Trophoblast cell (in vitro differentiated cells and primary cell): ENCODE measurements around the gene IQSEC1.

ENCODE experiments used
- DNase-seq, 2 donors: peaks; one replicate each; pipeline ENCODE4 v3.0.0-alpha.2; 2016
- H2AFZ ChIP-seq: 2 replicates; pipeline ENCODE4 v1.6.1; 2013; ENCODE audit warnings: low read length, moderate library complexity, mild to moderate bottlenecking; ENCODE audit not compliant: insufficient read depth, poor library complexity
- H2AK5ac ChIP-seq: 2 replicates; pipeline ENCODE4 v1.6.1; 2013; ENCODE audit warnings: mild to moderate bottlenecking, low read length
- H2BK120ac ChIP-seq: 2 replicates; pipeline ENCODE4 v1.6.1; 2013; ENCODE audit warnings: low read length, mild to moderate bottlenecking, moderate library complexity; ENCODE audit not compliant: insufficient read depth, poor library complexity
- H2BK12ac ChIP-seq: 2 replicates; pipeline ENCODE4 v1.6.1; 2013; ENCODE audit warnings: mild to moderate bottlenecking, low read length, moderate library complexity
- H2BK5ac ChIP-seq: 2 replicates; pipeline ENCODE4 v1.6.1; 2013; ENCODE audit warnings: low read length, low read depth, moderate library complexity, mild to moderate bottlenecking; ENCODE audit not compliant: poor library complexity
- H3K14ac ChIP-seq: 2 replicates; pipeline ENCODE4 v1.6.1; 2013; ENCODE audit warnings: mild to moderate bottlenecking, low read length
- H3K18ac ChIP-seq: 2 replicates; pipeline ENCODE4 v1.6.1; 2013; ENCODE audit warnings: mild to moderate bottlenecking, low read length
- H3K23ac ChIP-seq: 2 replicates; pipeline ENCODE4 v1.6.1; 2013; ENCODE audit warnings: low read length
- H3K27ac ChIP-seq: 2 replicates; pipeline ENCODE4 v1.5.1; 2013; ENCODE audit warnings: low read depth, mild to moderate bottlenecking, inconsistent platforms, low read length, moderate library complexity
- H3K27me3 ChIP-seq: 2 replicates; pipeline ENCODE4 v1.6.1; 2013; ENCODE audit warnings: inconsistent platforms, mild to moderate bottlenecking, low read length, moderate library complexity; ENCODE audit not compliant: insufficient read depth
- H3K36me3 ChIP-seq, 2 experiments: 1 replicate in 1 of 2; 2 replicates in 1 of 2; pipeline ENCODE4 v1.6.1; 2013; ENCODE audit warnings: low read length in 2 of 2, mild to moderate bottlenecking in 2 of 2, moderate library complexity in 1 of 2; ENCODE audit not compliant: insufficient read depth in 2 of 2, control insufficient read depth in 1 of 2
- H3K4ac ChIP-seq: 2 replicates; pipeline ENCODE4 v1.6.1; 2013; ENCODE audit warnings: low read depth, mild to moderate bottlenecking, low read length, moderate library complexity
- H3K4me1 ChIP-seq, 2 experiments: 1 replicate in 1 of 2; 2 replicates in 1 of 2; pipeline ENCODE4 v1.6.1; 2013; ENCODE audit warnings: low read length in 2 of 2, mild to moderate bottlenecking in 2 of 2, moderate library complexity in 1 of 2; ENCODE audit not compliant: insufficient read depth in 2 of 2, control insufficient read depth in 1 of 2
- H3K4me2 ChIP-seq: 2 replicates; pipeline ENCODE4 v1.6.1; 2013; ENCODE audit warnings: inconsistent platforms, mild to moderate bottlenecking, low read length, moderate library complexity
- H3K4me3 ChIP-seq: 2 replicates; pipeline ENCODE4 v1.5.1; 2013; ENCODE audit warnings: mild to moderate bottlenecking, low read depth, low read length, inconsistent platforms
- H3K79me1 ChIP-seq: one replicate; pipeline ENCODE4 v1.6.1; 2013; ENCODE audit warnings: low read length
- H3K79me2 ChIP-seq: 2 replicates; pipeline ENCODE4 v1.6.1; 2013; ENCODE audit warnings: low read length, mild to moderate bottlenecking; ENCODE audit not compliant: control insufficient read depth, insufficient read depth, poor library complexity
- H3K9ac ChIP-seq: 2 replicates; pipeline ENCODE4 v1.6.1; 2013; ENCODE audit warnings: mild to moderate bottlenecking, low read length
- H3K9me3 ChIP-seq: 2 replicates; pipeline ENCODE4 v1.6.1; 2013; ENCODE audit warnings: low read depth, mild to moderate bottlenecking, control low read depth, inconsistent platforms, low read length; ENCODE audit not compliant: insufficient read depth
- H4K12ac ChIP-seq: 2 replicates; pipeline ENCODE4 v1.6.1; 2013; ENCODE audit warnings: low read depth, mild to moderate bottlenecking, low read length, moderate library complexity
- H4K8ac ChIP-seq: 2 replicates; pipeline ENCODE4 v1.6.1; 2013; ENCODE audit warnings: low read depth, mild to moderate bottlenecking, low read length, moderate library complexity
- H4K91ac ChIP-seq: one replicate; pipeline ENCODE4 v1.6.1; 2013; ENCODE audit warnings: low read depth, mild to moderate bottlenecking, low read length, moderate library complexity
- WGBS: extraction: QIAGEN DNeasy Blood & Tissue Kit; methylation state at CpG from one replicate; pipeline ENCODE4 v1.1.7; 2013; ENCODE audit warnings: missing lambda C conversion rate; ENCODE audit not compliant: insufficient read length, insufficient coverage; ENCODE audit errors: extremely low coverage; 5-methylcytosine and 5-hydroxymethylcytosine counted together

The IQSEC1 gene

GRCh38 chr3:12938258-12938711, 134.9 kb downstream of the IQSEC1 start:
- no peak overlapping the region for H4K12ac ChIP-seq
- H2BK120ac ChIP-seq, result no peak overlapping the region
- H3K4me1 ChIP-seq, result peaks cover 0 to 9% of the 10 kb centered on the region in 2 experiments
- H3K27me3 ChIP-seq, result no peaks in the 10 kb centered on the region
- no peak for DNase-seq
- H3K79me1 ChIP-seq, result no peaks in the 10 kb centered on the region
- no peak overlapping the region for H3K14ac ChIP-seq
- H3K79me2 ChIP-seq, result no peaks in the 10 kb centered on the region
- no peak overlapping the region for H3K18ac ChIP-seq
- no peak overlapping the region for H3K23ac ChIP-seq
- H4K91ac ChIP-seq, result no peak overlapping the region
- no peak overlapping the region for H2BK12ac ChIP-seq
- no peak overlapping the region for H2BK5ac ChIP-seq
- H3K36me3 ChIP-seq, result peaks cover 49 to 60% of the 10 kb centered on the region in 2 experiments
- no peak overlapping the region for H3K27ac ChIP-seq
- no peaks in the 10 kb centered on the region for H3K9me3 ChIP-seq
- no CpG with 5 or more reads among the region's 10 CpGs for WGBS
- H2AFZ ChIP-seq, result no peak overlapping the region
- H3K4me2 ChIP-seq, result no peak overlapping the region
- no peak overlapping the region for H4K8ac ChIP-seq
- no peak overlapping the region for H3K4me3 ChIP-seq
- no peak overlapping the region for H2AK5ac ChIP-seq
- no peak overlapping the region for H3K4ac ChIP-seq
- H3K9ac ChIP-seq, result no peak overlapping the region

- Histone ChIP-seq H4K8ac (no peak overlapping the region), H3K9me3 (no peaks in the 10 kb centered on the region), H3K27ac (no peak overlapping the region), H3K79me1 (no peaks in the 10 kb centered on the region), H3K4me1 (peaks cover 0 to 9% of the 10 kb centered on the region in 2 experiments), H3K79me2 (no peaks in the 10 kb centered on the region), H3K36me3 (peaks cover 57 to 65% of the 10 kb centered on the region in 2 experiments), H4K91ac (no peak overlapping the region), H2AK5ac (no peak overlapping the region), H2AFZ (no peak overlapping the region), H3K4me3 (no peak overlapping the region), H2BK5ac (no peak overlapping the region), H3K9ac (no peak overlapping the region), H3K4ac (no peak overlapping the region), H3K23ac (no peak overlapping the region), H3K14ac (no peak overlapping the region), H2BK12ac (no peak overlapping the region), H3K18ac (no peak overlapping the region), H4K12ac (no peak overlapping the region), H3K4me2 (no peak overlapping the region), H2BK120ac (no peak overlapping the region), H3K27me3 (no peaks in the 10 kb centered on the region)
- peak in 1 of 2 donors; percentile 20 for DNase-seq
- no CpG with 5 or more reads among the region's 67 CpGs for WGBS
Measured at GRCh38 chr3:12935861-12936830, 137.1 kb downstream of the IQSEC1 start.

GRCh38 chr3:12935023-12935860, 138.0 kb downstream of the IQSEC1 start:
- Histone ChIP-seq H3K36me3 (peaks cover 53 to 66% of the 10 kb centered on the region in 2 experiments), H3K79me1 (no peaks in the 10 kb centered on the region), H3K18ac (peak overlapping the region; percentile 4), H3K79me2 (no peaks in the 10 kb centered on the region), H2AK5ac (no peak overlapping the region), H3K14ac (no peak overlapping the region), H4K8ac (no peak overlapping the region), H4K12ac (no peak overlapping the region), H3K27ac (no peak overlapping the region), H3K27me3 (no peaks in the 10 kb centered on the region), H2BK120ac (no peak overlapping the region), H3K23ac (no peak overlapping the region), H3K9ac (no peak overlapping the region), H4K91ac (peak overlapping the region; percentile 27), H3K4me3 (no peak overlapping the region), H2AFZ (peak overlapping the region; percentile 14), H3K4me1 (peaks cover 0 to 9% of the 10 kb centered on the region in 2 experiments), H3K4ac (no peak overlapping the region), H2BK5ac (no peak overlapping the region), H2BK12ac (no peak overlapping the region), H3K9me3 (no peaks in the 10 kb centered on the region), H3K4me2 (no peak overlapping the region)
- no CpG with 5 or more reads among the region's 37 CpGs for WGBS
- peak; percentile 92 for DNase-seq

- no peak overlapping the region for H4K8ac ChIP-seq
- no peak overlapping the region for H3K4ac ChIP-seq
- DNase-seq, result no peak
- peaks cover 53 to 66% of the 10 kb centered on the region in 2 experiments for H3K36me3 ChIP-seq
- no peak overlapping the region for H3K4me3 ChIP-seq
- H2AFZ ChIP-seq, result no peak overlapping the region
- no peaks in the 10 kb centered on the region for H3K9me3 ChIP-seq
- WGBS, result no CpG with 5 or more reads among the region's 8 CpGs
- H2BK120ac ChIP-seq, result no peak overlapping the region
- H2BK12ac ChIP-seq, result no peak overlapping the region
- H3K79me1 ChIP-seq, result no peaks in the 10 kb centered on the region
- peaks cover 0 to 9% of the 10 kb centered on the region in 2 experiments for H3K4me1 ChIP-seq
- H3K4me2 ChIP-seq, result no peak overlapping the region
- H3K9ac ChIP-seq, result no peak overlapping the region
- no peak overlapping the region for H3K23ac ChIP-seq
- H3K14ac ChIP-seq, result no peak overlapping the region
- no peak overlapping the region for H3K27ac ChIP-seq
- no peaks in the 10 kb centered on the region for H3K27me3 ChIP-seq
- no peak overlapping the region for H2BK5ac ChIP-seq
- H3K18ac ChIP-seq, result no peak overlapping the region
- H2AK5ac ChIP-seq, result no peak overlapping the region
- H4K91ac ChIP-seq, result no peak overlapping the region
- H4K12ac ChIP-seq, result no peak overlapping the region
- no peaks in the 10 kb centered on the region for H3K79me2 ChIP-seq
Measured at GRCh38 chr3:12934431-12934830, 138.8 kb downstream of the IQSEC1 start.
